Common myeloid progenitor, CD34-positive (primary cell): Measurements from ENCODE around the gene PPHLN1.
A peak's percentile ranks its signal among the peaks of the same experiment; 100 is the strongest.

Source experiments
- CTCF ChIA-PET: fragments of 350-600 bp; sonication (Branson Sonifier 250); formaldehyde crosslinking; loops from one replicate; lab custom pipeline; 2021; ENCODE audit warnings: antibody characterized with exemption; lab: Charles Lee
- POLR2A ChIA-PET: fragments of 350-600 bp; sonication (Branson Sonifier 250); formaldehyde crosslinking; loops from one replicate; lab custom pipeline; 2021; ENCODE audit warnings: antibody characterized with exemption; lab: Charles Lee
- DNase-seq, 3 donors: peaks; one replicate each; pipeline versions ENCODE4 v3.0.0 to v3.0.0-alpha.2; 2013
- H3K27ac ChIP-seq, 2 experiments: 1 replicate in 1 of 2; 2 replicates in 1 of 2; pipeline ENCODE4 v1.7.0; 2013; ENCODE audit warnings: inconsistent platforms in 2 of 2, low read length in 2 of 2, mild to moderate bottlenecking in 2 of 2, low read depth in 1 of 2, moderate library complexity in 1 of 2; ENCODE audit not compliant: severe bottlenecking in 2 of 2, insufficient read depth in 1 of 2, poor library complexity in 1 of 2
- H3K27me3 ChIP-seq, 5 experiments: replicated peaks in 2 of 5; 1 replicate in 3 of 5; 2 replicates in 2 of 5; pipeline versions ENCODE4 v1.6.1 to v1.7.0; 2013; ENCODE audit warnings: low read length in 4 of 5, mild to moderate bottlenecking in 2 of 5, moderate library complexity in 2 of 5, inconsistent platforms in 1 of 5; ENCODE audit not compliant: insufficient read depth in 5 of 5, control insufficient read depth in 4 of 5
- H3K36me3 ChIP-seq, 4 experiments: 1 replicate in 2 of 4; 2 replicates in 2 of 4; pipeline versions ENCODE4 v1.6.1 to v1.7.0; 2013; ENCODE audit warnings: low read length in 3 of 4, control low read depth in 1 of 4, mild to moderate bottlenecking in 1 of 4; ENCODE audit not compliant: control insufficient read depth in 4 of 4, insufficient read depth in 4 of 4
- H3K4me1 ChIP-seq, 4 experiments: 1 replicate in 3 of 4; 2 replicates in 1 of 4; pipeline versions ENCODE4 v1.6.1 to v1.7.1; 2013; ENCODE audit warnings: low read length in 3 of 4, mild to moderate bottlenecking in 3 of 4, control low read depth in 1 of 4, inconsistent platforms in 1 of 4, moderate library complexity in 1 of 4; ENCODE audit not compliant: control insufficient read depth in 4 of 4, insufficient read depth in 4 of 4; ENCODE audit errors: control extremely low read depth in 1 of 4
- H3K4me3 ChIP-seq, 7 experiments: 1 replicate in 4 of 7; 2 replicates in 3 of 7; pipeline versions ENCODE4 v1.5.1 to v1.7.0; 2013; ENCODE audit warnings: mild to moderate bottlenecking in 7 of 7, low read length in 6 of 7, moderate library complexity in 6 of 7, inconsistent platforms in 2 of 7, low read depth in 2 of 7, control low read depth in 1 of 7; ENCODE audit not compliant: insufficient read depth in 4 of 7, control insufficient read depth in 1 of 7; ENCODE audit errors: extremely low read depth in 1 of 7
- H3K9me3 ChIP-seq, 5 experiments: 1 replicate in 4 of 5; 2 replicates in 1 of 5; pipeline versions ENCODE4 v1.6.1 to v1.7.1; 2013; ENCODE audit warnings: low read length in 4 of 5, mild to moderate bottlenecking in 2 of 5, inconsistent platforms in 1 of 5, low read depth in 1 of 5, moderate library complexity in 1 of 5; ENCODE audit not compliant: control insufficient read depth in 4 of 5, insufficient read depth in 2 of 5; ENCODE audit errors: control extremely low read depth in 1 of 5
- WGBS: methylation state at CpG from one replicate; pipeline ENCODE4 v1.1.5; 2013; ENCODE audit not compliant: insufficient coverage; 5-methylcytosine and 5-hydroxymethylcytosine counted together

PPHLN1 gene

GRCh38 chr12:42364692-42365091 is 38.7 kb downstream of the PPHLN1 start:
- DNase-seq, result no peak
- Histone ChIP-seq H3K27me3 (no peaks in the 10 kb centered on the region), H3K36me3 (peaks cover 0 to 13% (median 2%) of the 10 kb centered on the region in 4 experiments), H3K4me3 (no peak overlapping the region), H3K9me3 (no peaks in the 10 kb centered on the region), H3K27ac (no peak overlapping the region), H3K4me1 (no peaks in the 10 kb centered on the region)
- ChIA-PET POLR2A (no interaction called here), CTCF (interaction anchor here (1.3 to 2.5 kb wide), 3 partner anchors 7 to 129 kb away, joined by 4 to 7 read pairs (median 7); no protein-coding TSS in a partner anchor)
- WGBS, result 100% methylated on average over 5 of the region's 9 CpGs

DNA sequence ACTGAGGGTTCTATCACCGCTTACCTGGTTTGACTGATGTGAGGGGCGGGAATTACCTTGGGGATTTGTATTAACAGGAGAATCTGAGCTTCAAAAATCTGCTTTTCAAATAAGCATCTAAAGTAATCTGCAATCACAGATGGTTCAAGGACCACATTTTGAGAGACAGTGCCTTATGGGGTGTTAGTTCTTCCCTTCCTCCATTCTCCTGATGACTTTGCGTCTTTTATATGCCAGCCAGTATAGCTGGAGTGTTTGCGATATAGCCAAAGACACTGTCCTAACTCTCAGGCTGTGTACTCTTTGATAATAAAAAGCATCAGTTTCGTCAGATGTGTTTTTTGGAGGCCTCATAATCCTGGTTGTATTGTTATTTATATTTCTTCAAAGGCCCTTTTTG is 39.5 kb downstream of the PPHLN1 start:
- no peaks in the 10 kb centered on the region for H3K27me3 ChIP-seq
- 100% methylated on average over 2 of the region's 5 CpGs for WGBS
- no peak overlapping the region for H3K27ac ChIP-seq
- POLR2A ChIA-PET, result no interaction called here
- H3K36me3 ChIP-seq, result peaks cover 0 to 10% (median 4%) of the 10 kb centered on the region in 4 experiments
- no peak overlapping the region for H3K4me3 ChIP-seq
- DNase-seq, result no peak
- H3K4me1 ChIP-seq, result no peaks in the 10 kb centered on the region
- no peaks in the 10 kb centered on the region for H3K9me3 ChIP-seq
- CTCF ChIA-PET, result interaction anchor here (1.0 to 1.8 kb wide), 5 partner anchors 10 to 146 kb away, joined by 3 to 7 read pairs (median 4); no protein-coding TSS in a partner anchor

DNA sequence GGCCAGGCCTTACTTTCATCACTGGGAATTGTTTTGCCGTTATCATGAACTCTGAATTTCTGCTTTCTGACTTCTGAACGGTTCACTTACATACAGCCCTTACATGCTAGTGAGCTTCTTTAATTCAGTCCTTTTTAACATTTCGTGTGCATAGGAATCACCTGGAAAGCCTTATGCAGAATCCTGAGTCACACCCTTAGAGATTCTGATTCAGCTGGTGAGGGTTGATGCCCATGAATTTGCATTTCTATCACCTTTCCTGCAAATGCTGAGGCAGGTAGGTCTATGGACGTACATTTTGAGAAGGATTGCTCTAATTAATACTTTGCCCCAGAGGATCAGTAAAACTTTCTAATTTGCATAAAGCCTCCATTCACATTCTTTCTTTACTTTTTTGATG is 44.0 kb downstream of the PPHLN1 start:
- CTCF ChIA-PET, result interaction anchor here (1.1 to 2.9 kb wide), 8 partner anchors 9 to 1092 kb away, joined by 3 to 14 read pairs (median 8); no protein-coding TSS in a partner anchor
- 90% methylated on average over 3 of the region's 4 CpGs for WGBS

GRCh38 chr12:42372154-42372791 is 46.3 kb downstream of the PPHLN1 start:
- WGBS, result 67% methylated on average over 1 of the region's 2 CpGs
- H3K27ac ChIP-seq, result no peak overlapping the region
- DNase-seq, result peak; percentile 63 to 81 (median 79)
- peaks cover 6 to 17% (median 13%) of the 10 kb centered on the region in 4 experiments for H3K36me3 ChIP-seq
- no peaks in the 10 kb centered on the region for H3K27me3 ChIP-seq
- no peak overlapping the region for H3K4me3 ChIP-seq
- no peaks in the 10 kb centered on the region for H3K4me1 ChIP-seq
- H3K9me3 ChIP-seq, result no peaks in the 10 kb centered on the region
- ChIA-PET POLR2A (interaction anchor here (0.6 to 1.1 kb wide), 2 partner anchors 17 to 46 kb away, joined by 3 to 4 read pairs; partner anchors contain the start of genes PPHLN1 and ZCRB1), CTCF (interaction anchor here (0.8 to 2.9 kb wide), 24 partner anchors 9 to 1096 kb away, joined by 3 to 26 read pairs (median 4); partner anchors contain the start of genes PPHLN1 and ZCRB1)

More for the DNA sequence above, 44.0 kb downstream of the PPHLN1 start:
- Histone ChIP-seq H3K27me3 (no peaks in the 10 kb centered on the region), H3K27ac (no peak overlapping the region), H3K4me1 (no peaks in the 10 kb centered on the region), H3K4me3 (no peak overlapping the region), H3K9me3 (no peaks in the 10 kb centered on the region), H3K36me3 (peaks cover 3 to 9% (median 3%) of the 10 kb centered on the region in 4 experiments)
- no peak for DNase-seq
- POLR2A ChIA-PET, result no interaction called here

DNA sequence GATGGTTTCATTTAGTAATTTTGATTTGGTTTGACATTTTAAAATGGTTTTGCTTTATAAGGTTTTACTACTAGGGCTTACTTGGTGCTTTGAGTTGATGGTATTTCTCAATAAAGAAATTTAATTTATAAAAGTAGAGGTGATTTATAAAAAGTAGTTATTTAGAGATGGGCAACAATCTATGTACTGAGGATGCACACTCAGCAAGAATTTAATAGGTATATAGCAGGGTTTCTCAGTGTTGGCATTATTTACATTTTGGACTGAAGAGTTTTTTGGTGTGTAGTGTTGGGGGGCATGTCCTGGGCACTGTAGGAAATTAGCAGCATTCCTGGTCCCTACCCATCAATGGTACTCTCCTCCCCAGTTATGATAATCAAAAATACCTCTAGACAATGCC is 47.7 kb downstream of the PPHLN1 start:
- no peak for DNase-seq
- POLR2A ChIA-PET, result interaction anchor here (0.6 kb wide), 1 partner anchor 9 kb away, joined by 3 read pairs; no protein-coding TSS in a partner anchor
- H3K27me3 ChIP-seq, result no peaks in the 10 kb centered on the region
- CTCF ChIA-PET, result interaction anchor here (0.8 to 2.7 kb wide), 5 partner anchors 9 to 1096 kb away, joined by 3 to 26 read pairs (median 8); no protein-coding TSS in a partner anchor
- H3K27ac ChIP-seq, result no peak overlapping the region
- H3K4me1 ChIP-seq, result no peaks in the 10 kb centered on the region
- H3K9me3 ChIP-seq, result no peaks in the 10 kb centered on the region
- H3K36me3 ChIP-seq, result peaks cover 8 to 21% (median 13%) of the 10 kb centered on the region in 4 experiments
- no peak overlapping the region for H3K4me3 ChIP-seq

DNA sequence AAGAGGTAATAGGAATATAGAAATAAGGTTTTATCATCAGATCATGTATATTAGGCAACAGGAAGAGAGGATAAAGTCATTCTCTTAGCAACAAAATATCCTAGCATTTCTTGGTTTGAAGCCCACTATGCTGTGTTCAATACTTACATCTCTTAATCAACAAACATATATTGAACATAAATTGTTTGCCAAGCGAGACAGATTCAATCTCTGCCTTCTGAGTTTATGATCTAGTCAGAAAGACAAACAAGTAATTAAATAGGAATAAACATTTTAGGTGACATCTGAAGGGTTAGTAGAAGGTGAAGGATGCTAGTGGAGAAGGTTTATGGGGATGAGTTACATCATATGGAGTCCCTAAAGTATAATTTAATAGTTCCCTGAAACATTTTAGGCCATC is 54.8 kb downstream of the PPHLN1 start:
- no peak overlapping the region for H3K4me3 ChIP-seq
- POLR2A ChIA-PET, result no interaction called here
- WGBS, result no CpG with 5 or more reads among the region's 1 CpG
- peaks cover 0 to 28% (median 15%) of the 10 kb centered on the region in 4 experiments for H3K36me3 ChIP-seq
- H3K27me3 ChIP-seq, result no peaks in the 10 kb centered on the region
- DNase-seq, result no peak
- CTCF ChIA-PET, result interaction anchor here (1.3 to 3.7 kb wide), 3 partner anchors 8 to 242 kb away, joined by 3 to 26 read pairs (median 3); no protein-coding TSS in a partner anchor
- H3K9me3 ChIP-seq, result no peaks in the 10 kb centered on the region
- no peak overlapping the region for H3K27ac ChIP-seq
- peaks cover 0 to 14% (median 5%) of the 10 kb centered on the region in 4 experiments for H3K4me1 ChIP-seq
